ENCODE results near the gene TBCK.
"Not testable (repeated sequence)": the region's sequence is repeated elsewhere in the genome, so short reads cannot be mapped to it uniquely, and the experiment has no call there.

Gene TBCK

DNA sequence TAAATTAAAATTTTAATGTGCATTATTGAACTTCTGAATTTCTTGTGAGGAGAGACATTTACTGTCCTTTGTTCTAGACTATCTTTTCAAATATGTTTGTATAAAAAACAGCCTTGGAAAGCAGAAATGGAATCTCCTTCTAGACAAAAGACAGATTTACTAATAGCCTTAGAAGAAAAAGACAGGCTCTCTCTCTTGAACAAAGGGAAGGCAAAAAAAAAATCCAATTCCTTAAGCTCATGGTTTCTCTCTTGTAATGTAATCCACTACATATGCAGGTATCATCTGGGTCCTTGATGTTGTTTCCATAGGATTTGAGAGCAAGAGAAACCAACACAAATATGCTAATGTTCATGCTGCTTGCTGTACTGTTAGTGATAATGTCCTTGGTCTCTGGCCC is 106.0 kb downstream of the TBCK start:
- DNase-seq (ENCODE audit: low spot score) = no peak

DNA sequence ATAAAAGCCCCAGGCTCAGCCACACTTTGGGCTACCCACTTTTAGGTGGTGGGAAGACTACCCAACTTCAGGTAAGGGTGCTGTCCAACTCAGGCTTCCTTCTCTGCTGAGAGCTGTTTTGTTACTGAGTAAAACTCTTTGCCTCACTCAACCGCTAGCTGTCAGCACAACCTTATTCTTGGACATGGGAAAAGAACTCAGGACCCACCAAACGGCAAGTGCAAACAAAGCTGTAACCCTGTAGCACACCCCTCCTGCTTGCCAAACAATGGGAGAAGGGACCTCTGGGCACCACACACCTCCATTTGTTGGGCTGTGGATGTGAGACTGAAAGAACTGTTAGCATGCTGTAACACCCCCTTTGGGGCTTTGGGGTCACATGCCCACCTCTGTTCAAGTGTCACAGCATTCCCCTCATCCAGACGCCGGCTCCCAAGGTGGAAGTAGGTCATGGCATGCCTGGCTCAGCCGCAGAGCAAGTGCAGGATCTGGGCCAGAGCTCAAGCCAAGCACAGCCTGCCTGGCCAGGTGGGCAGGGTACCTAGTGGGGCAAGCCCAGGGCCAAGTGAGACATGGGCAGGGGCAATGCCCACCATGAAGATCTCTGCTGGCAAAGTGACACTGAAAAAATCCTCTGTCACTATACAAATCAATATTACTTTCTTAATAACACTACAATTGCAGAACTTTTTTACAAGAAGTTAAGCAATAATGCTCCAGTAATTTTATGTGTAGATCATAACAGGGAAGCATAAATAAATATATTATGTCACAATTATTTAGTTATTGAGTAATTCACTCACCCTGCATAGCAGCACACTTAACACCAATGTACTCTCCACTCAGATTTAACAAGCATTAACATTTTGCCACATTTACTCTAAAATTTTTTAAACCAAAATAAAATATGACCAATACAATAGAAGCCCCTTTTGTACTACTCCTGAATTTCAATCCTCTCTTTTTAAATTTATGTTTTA is 107.2 kb downstream of the TBCK start:
- no peak for DNase-seq (ENCODE audit: low spot score)

GRCh38 chr4:106201373-106201772 is 114.6 kb downstream of the TBCK start:
- no peak for DNase-seq (ENCODE audit: low spot score)

DNA sequence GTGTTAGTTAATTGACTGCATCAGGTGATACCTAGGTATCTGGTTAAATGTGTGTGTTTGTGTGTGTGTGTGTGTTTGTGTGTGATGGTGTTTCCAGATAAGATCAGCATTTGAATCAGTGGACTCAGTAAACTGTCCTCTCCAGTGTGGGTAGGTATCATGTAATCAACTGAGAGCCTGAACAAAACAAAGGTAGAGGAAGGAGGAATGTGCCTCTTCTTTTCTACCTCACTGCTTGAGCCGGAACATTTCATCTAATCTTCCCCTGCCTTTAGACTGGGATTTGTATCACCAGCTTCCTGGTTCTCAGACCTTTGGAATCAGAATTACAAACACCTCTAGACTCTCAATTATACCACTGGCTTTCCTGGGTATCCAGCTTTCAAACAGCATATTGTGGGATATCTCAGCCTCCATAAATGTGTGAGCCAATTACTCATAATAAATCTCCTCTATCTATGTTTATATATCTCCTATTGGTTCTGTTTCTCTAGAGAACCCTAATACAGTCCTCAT is 120.5 kb downstream of the TBCK start:
- no peak for DNase-seq (ENCODE audit: low spot score)

DNA sequence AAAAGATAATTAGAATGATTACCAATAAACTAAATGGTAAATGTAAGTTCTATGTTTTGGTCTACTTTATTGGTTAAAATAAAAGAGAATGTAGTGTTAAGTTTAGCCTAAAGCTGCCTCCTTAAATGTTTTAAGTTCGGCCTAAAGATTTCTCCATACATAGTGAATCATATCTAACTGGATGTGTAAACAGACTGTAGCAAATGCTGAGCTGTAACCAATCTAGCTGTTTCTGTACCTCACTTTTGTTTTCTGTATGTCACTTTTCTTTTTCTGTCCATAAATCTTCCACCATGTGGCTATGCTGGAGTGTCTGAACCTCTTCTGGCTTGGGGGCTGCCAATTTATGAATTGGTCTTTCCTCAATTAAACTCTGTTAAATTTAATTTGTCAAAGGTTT is 121.2 kb downstream of the TBCK start:
- no peak for DNase-seq (ENCODE audit: low spot score)

DNA sequence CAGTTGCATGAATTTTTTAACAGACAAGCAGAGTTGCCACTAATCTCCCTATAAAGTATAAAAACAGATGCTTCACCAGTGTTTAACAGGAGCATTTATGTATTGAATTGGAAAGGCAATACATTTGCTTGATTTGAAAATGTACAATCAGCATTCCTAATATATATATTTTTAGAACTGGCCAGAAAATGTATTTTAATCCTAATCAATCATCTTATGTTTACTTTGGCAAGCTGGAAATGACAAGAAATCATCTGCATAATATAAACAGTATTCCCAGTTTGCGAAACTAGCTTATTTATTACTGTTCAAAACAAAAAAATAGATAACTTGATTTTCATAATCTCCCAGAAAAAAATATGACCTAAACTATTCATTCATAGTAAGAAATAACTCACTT is 123.9 kb downstream of the TBCK start:
- DNase-seq (ENCODE audit: low spot score) = no peak

- no peak for DNase-seq (ENCODE audit: low spot score)
Measured at GRCh38 chr4:106186201-106186600, 129.8 kb downstream of the TBCK start.

GRCh38 chr4:106183551-106183950 is 132.5 kb downstream of the TBCK start:
- DNase-seq (ENCODE audit: low spot score) = no peak

DNA sequence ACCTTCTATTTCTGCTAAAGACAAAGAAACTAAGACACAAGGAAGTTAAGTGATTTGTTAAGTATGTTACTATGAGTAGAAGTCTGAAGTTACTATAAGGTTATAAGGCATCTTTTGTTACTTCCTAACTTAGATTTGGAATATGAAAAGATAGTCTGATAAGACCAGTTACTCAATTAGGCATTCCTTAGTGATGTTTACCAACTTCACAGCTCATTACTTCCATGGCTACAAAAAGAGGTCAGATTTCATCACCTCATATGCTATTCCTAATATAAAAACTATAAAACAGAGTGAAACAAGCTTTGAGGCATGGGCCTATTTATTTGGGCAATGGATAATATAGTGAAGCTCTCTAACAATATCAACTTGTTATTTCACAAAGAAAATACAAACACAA is 143.1 kb downstream of the TBCK start:
- DNase-seq (ENCODE audit: low spot score) = no peak

DNA sequence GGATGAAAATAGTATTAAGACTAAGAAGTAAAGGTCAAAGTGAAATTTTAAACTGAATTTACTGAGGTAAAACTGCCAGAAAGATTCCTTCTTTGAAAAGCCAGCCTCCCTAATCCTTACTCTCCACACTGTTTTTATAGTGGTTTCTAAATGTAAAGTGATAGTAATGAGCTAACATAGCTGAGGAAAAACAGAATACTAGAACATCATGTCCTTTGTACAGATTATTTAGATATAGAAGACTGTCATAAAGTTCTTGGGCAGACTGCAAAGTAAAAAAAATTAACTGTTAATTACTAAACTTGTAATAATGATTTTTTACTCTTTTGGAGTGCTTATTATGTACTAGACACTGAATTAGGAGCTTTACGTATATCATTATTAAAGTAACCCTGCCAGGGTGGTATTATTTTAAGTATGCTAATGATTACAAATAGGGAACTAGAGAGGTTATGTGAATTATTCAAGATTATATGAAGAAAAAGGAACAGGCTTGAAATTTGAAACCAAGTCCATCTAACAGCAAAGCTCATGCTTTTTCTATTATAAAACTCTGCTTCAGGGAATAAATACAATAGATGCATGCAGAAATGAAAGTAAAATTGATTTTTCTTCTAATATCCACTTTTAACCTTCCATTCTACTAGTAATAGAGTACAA is 150.5 kb downstream of the TBCK start:
- no peak for DNase-seq (ENCODE audit: low spot score)

- no peak for DNase-seq (ENCODE audit: low spot score)
Measured at GRCh38 chr4:106162278-106162677, 153.7 kb downstream of the TBCK start.

- DNase-seq (ENCODE audit: low spot score) = no peak
Measured at GRCh38 chr4:106160560-106160959, 155.4 kb downstream of the TBCK start.

DNA sequence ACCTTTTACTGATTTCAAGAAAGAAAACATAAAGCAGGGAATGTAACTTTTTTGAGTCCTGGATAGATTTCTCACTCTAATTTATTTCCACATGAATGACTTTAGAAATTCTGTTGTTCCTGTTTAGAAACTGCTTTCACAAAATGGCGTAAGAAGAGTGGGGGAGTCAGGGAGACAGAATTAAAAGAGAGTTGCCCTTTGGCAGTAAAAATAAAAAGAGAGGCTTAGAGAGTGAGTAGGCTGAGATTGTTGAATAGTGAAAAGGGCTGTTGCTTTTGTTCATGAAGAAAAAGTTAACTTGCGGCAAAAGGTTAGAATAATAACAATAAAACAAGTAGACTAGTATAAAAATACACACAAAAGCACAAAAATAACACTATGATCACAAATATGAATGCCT is 166.1 kb downstream of the TBCK start:
- no peak for DNase-seq (ENCODE audit: low spot score)

- DNase-seq (ENCODE audit: low spot score) = no peak
Measured at GRCh38 chr4:106149026-106149425, 167.0 kb downstream of the TBCK start.

DNA sequence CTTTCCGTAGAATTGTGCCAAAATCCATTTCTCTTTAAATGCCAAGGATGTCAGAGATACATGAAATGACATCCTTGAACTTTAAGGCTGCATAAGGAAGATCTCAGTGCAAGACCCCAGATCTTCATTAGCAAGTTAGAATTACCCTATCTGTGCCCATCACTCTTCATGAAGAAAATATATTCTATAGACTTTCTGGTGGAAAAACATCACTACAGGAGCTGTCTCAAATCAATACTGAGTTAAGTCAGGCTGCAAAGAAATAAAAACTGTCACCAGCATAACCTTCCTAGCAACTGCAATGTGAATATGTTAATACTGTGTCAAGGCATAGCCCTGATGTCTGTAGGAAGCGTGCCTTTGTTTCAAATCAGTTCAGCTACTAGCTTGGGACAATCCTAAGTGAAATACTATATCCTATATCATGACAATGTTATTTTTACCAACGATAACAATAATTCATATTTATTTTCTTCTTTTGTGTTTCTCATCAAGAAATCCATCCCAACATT is 173.3 kb downstream of the TBCK start:
- DNase-seq (ENCODE audit: low spot score) = no peak

DNA sequence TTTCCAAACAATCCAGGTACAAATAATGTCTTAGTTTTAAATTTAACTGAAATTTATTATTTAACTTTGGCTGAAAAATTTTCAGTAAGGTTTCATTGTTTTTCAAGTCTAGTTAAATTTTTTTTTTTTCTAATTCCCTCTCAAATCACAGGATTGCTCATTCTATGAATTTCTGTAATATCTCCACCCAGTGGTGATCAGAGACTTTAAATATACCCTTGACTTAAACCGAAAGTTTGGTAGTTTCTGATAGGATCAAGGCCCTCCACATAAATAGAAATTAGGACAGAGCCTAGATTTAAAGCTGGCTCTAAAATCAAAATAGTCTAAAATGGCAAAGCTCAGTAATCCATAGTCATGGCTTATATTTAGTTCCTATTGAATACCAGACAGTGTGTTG is 175.4 kb downstream of the TBCK start:
- no peak for DNase-seq (ENCODE audit: low spot score)

- DNase-seq (ENCODE audit: low spot score) = no peak
Measured at GRCh38 chr4:106136777-106137331, 179.2 kb downstream of the TBCK start.

DNA sequence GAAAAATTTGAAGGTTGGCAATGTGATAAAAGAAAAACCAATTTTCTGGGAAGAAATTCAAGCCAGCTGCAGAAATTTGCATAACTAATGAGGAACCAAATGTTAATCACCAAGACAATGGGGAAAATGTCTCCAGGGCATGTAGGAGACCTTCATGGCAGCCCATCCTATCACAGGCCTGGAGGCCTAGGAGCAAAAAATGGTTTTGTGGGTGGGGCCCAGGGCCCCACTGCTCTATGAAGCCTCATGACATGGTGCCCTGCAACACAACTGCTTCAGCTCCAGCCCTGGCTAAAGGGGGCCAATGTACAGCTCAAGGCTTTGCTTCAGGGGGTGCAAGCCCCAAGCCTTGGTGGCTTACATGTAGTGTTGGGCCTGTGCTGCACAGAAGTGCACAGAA is 184.0 kb downstream of the TBCK start:
- no peak for DNase-seq (ENCODE audit: low spot score)

DNA sequence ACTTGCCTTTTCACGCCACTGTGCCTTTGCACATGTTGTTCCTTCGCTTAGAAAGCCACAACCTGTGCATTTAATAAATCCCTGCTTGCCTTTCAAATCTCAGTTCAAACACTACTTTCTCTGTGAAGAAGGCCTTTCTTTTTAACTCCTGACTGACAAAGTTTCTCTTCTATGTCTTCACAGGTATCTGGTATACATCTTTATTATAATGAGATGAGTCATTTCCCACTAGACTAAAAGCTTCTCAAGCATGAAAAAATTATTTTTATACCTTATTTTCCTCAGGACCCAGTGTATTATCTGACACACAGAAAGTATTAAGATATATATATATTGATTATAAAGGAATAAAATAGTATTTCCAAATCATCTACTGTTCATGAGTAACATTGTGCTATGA is 189.9 kb downstream of the TBCK start:
- no peak for DNase-seq (ENCODE audit: low spot score)

- DNase-seq (ENCODE audit: low spot score) = not testable (repeated sequence)
Measured at GRCh38 chr4:106119949-106120555, 196.0 kb downstream of the TBCK start.

DNA sequence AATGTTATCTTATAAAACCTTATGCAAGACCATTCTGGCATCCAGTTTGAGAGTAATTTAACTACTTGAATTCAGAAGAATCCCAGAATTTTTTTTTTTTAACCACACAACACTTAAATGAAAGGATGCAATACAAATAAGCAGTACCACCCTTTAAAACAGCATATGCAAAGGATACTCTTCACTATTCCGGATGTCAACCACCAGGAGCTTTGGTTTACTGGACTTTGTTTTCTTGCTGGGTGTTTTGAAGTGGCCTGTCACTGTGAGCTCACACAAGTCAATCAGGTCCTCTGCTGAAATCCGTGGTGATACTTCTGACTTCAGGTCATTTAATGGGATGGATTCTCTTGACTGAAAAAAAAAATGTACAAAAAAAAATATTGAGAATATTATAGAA is 200.0 kb downstream of the TBCK start:
- no peak for DNase-seq (ENCODE audit: low spot score)

DNA sequence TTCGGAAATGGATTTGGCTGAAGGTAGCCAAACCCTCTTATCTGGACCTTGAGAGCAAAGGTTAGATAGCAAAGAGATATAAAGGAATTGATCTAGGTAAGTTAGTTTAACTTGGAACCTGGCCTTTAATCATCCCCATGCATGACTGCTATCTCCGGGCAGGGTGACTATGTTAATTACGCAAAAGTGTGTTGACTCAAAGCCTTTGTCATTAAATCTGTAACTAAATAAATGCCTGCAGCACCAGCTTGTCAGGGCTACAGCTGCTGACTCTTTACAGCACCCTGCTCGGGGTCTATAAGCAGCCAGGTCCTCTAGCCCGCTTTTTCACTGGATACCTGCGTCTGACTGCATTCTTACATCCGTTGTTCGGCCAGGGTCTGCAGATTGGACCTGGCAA is 201.7 kb downstream of the TBCK start:
- no peak for DNase-seq (ENCODE audit: low spot score)

Measured in COLO829 (cell line).